Measurements from ENCODE around the gene ZNF331. TPM values are rescaled to one million over a fixed set of nuclear protein-coding genes. Genes with fewer than 3 reads are reported as not detected.
A peak's percentile ranks its signal among the peaks of the same experiment; 100 is the strongest.
"Not testable (repeated sequence)": the region's sequence is repeated elsewhere in the genome, so short reads cannot be mapped to it uniquely, and the experiment has no call there.

ZNF331 gene
- total and polyA plus RNA-seq, 2 of the 4 experiments (the other 2 are of a cell fraction) = 6.6 to 11.1 TPM

DNA sequence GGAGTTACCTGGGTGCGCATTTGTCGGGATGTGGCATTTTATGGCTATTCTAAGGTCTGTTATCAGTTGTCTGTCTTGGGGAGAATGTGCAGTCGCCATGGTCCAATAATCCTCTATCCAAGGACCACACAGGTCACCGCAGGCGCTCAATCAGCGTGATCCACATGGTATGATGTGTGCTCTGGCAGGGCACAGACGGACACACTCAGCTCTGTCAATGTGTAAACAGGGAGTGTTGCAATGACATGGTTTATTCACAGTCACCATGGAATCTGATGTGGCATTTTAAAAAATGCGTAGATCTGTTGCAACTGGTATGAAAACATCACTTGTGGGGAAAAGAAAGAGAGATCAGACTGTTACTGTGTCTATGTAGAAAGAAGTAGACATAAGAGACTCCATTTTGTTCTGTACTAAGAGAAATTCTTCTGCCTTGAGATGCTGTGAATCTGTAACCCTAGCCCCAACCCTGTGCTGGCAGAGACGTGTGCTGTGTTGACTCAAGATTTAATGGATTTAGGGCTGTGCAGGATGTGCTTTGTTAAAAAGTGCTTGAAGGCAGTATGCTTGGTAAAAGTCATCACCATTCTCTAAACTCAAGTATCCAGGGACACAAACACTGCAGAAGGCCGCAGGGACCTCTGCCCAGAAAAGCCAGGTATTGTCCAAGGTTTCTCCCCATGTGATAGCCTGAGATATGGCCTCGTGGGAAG is 40.5 kb upstream of the ZNF331 start:
- CTCF ChIA-PET; H3K79me1 ChIP-seq (ENCODE audit: low read depth in 1 of 2, low read length in 2 of 2); H3K4me2 ChIP-seq (ENCODE audit: low read depth, low read length); H4K5ac ChIP-seq (ENCODE audit: low read depth, low read length); H3K23ac ChIP-seq (ENCODE audit: low read depth, low read length); dilution Hi-C loops (cut with HindIII; ENCODE audit: low sequenced_read_pairs, unreplicated experiment); H3K18ac ChIP-seq (ENCODE audit: low read depth, low read length); H2BK5ac ChIP-seq (ENCODE audit: low read depth, low read length, poor library complexity, severe bottlenecking); H3K4me3 ChIP-seq (ENCODE audit: insufficient read depth, low read depth, low read length); H3K56ac ChIP-seq (ENCODE audit: extremely low read depth, insufficient read depth, low read length); H4K91ac ChIP-seq (ENCODE audit: insufficient read depth, low read depth, low read length); H3K4ac ChIP-seq (ENCODE audit: low read depth, low read length); H2AK9ac ChIP-seq (replicated peaks; ENCODE audit: low read depth, low read length, poor library complexity); intact Hi-C loops (cut with micrococcal nuclease); H4K8ac ChIP-seq (ENCODE audit: low read depth in 2 of 2, low read length in 2 of 2); H3K14ac ChIP-seq (replicated peaks; ENCODE audit: low read depth, low read length); H3K36me3 ChIP-seq (ENCODE audit: control insufficient read depth, insufficient read depth, low read length); BruUV-seq (replicated peaks); in situ Hi-C loops (cut with MboI; ENCODE audit: low sequenced_read_pairs); H2AK5ac ChIP-seq (ENCODE audit: low read depth, low read length); H2BK15ac ChIP-seq (ENCODE audit: low read depth, low read length); H3K27me3 ChIP-seq (ENCODE audit: control insufficient read depth, insufficient read depth, low read length); H3K9me1 ChIP-seq (ENCODE audit: insufficient read depth, low read length); H2AFZ ChIP-seq (replicated peaks; ENCODE audit: low read length, poor library complexity); H3K9ac ChIP-seq (ENCODE audit: low read depth, low read length); H3K9me3 ChIP-seq (ENCODE audit: control insufficient read depth, insufficient read depth, low read length); H3K4me1 ChIP-seq (ENCODE audit: control insufficient read depth, insufficient read depth, low read length); H4K20me1 ChIP-seq (ENCODE audit: insufficient read depth, low read length); POLR2A ChIA-PET (ENCODE audit: unreplicated experiment); H2BK20ac ChIP-seq (ENCODE audit: low read depth, low read length); H2BK120ac ChIP-seq (ENCODE audit: low read depth, low read length): not testable (repeated sequence)
- ATAC-seq (ENCODE audit: low read depth) (peak; percentile 66), DNase-seq (peak; percentile 16)
- peak; percentile 39; the same call in 1 of the 2 replicates for TF ChIP-seq CEBPB (IDR thresholded peaks at IDR 0.05; ENCODE audit: low read depth, low read length)
- no CpG with 5 or more reads among the region's 11 CpGs for WGBS, 2 experiments (ENCODE audit: extremely low coverage in 2 of 2, insufficient read length in 1 of 2)
- H3K27ac ChIP-seq (ENCODE audit: insufficient read depth, low read length) = peak overlapping the region; percentile 37; the same call in 1 of the 2 replicates

DNA sequence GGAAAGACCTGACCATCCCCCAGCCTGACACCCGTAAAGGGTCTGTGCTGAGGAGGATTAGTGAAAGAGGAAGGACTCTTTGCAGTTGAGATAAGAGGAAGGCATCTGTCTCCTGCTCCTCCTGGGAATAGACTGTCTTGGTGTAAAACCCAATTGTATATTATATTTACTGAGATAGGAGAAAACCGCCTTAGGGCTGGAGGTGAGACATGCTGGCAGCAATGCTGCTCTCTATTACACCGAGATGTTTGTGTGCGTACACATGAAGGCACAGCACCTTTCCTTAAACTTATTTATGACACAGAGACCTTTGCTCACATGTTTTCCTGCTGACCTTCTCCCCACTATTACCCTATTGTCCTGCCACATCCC is 39.9 kb upstream of the ZNF331 start:
- CTCF ChIA-PET; H2AK9ac ChIP-seq (replicated peaks; ENCODE audit: low read depth, low read length, poor library complexity); H3K4me1 ChIP-seq (ENCODE audit: control insufficient read depth, insufficient read depth, low read length); H3K79me1 ChIP-seq (ENCODE audit: low read depth in 1 of 2, low read length in 2 of 2); H3K56ac ChIP-seq (ENCODE audit: extremely low read depth, insufficient read depth, low read length); H2BK120ac ChIP-seq (ENCODE audit: low read depth, low read length); H2AFZ ChIP-seq (replicated peaks; ENCODE audit: low read length, poor library complexity); dilution Hi-C loops (cut with HindIII; ENCODE audit: low sequenced_read_pairs, unreplicated experiment); H3K4ac ChIP-seq (ENCODE audit: low read depth, low read length); H3K23ac ChIP-seq (ENCODE audit: low read depth, low read length); ATAC-seq (ENCODE audit: low read depth); H3K4me2 ChIP-seq (ENCODE audit: low read depth, low read length); POLR2A ChIA-PET (ENCODE audit: unreplicated experiment); BruUV-seq (replicated peaks); H3K14ac ChIP-seq (replicated peaks; ENCODE audit: low read depth, low read length); H3K27me3 ChIP-seq (ENCODE audit: control insufficient read depth, insufficient read depth, low read length); H2BK5ac ChIP-seq (ENCODE audit: low read depth, low read length, poor library complexity, severe bottlenecking); in situ Hi-C loops (cut with MboI; ENCODE audit: low sequenced_read_pairs); H2BK20ac ChIP-seq (ENCODE audit: low read depth, low read length); H3K4me3 ChIP-seq (ENCODE audit: insufficient read depth, low read depth, low read length); H2AK5ac ChIP-seq (ENCODE audit: low read depth, low read length); H3K9ac ChIP-seq (ENCODE audit: low read depth, low read length); H2BK15ac ChIP-seq (ENCODE audit: low read depth, low read length); H3K9me3 ChIP-seq (ENCODE audit: control insufficient read depth, insufficient read depth, low read length); H3K9me1 ChIP-seq (ENCODE audit: insufficient read depth, low read length); DNase-seq; H3K36me3 ChIP-seq (ENCODE audit: control insufficient read depth, insufficient read depth, low read length); H3K27ac ChIP-seq (ENCODE audit: insufficient read depth, low read length); H4K20me1 ChIP-seq (ENCODE audit: insufficient read depth, low read length); intact Hi-C loops (cut with micrococcal nuclease); H4K91ac ChIP-seq (ENCODE audit: insufficient read depth, low read depth, low read length): not testable (repeated sequence)
- Histone ChIP-seq H4K8ac (ENCODE audit: low read depth in 2 of 2, low read length in 2 of 2) (0 out of 4 replicates have a peak overlapping the region, but pooled peaks of 1 of the 2 experiments have one; percentile 31), H3K18ac (ENCODE audit: low read depth, low read length) (peak overlapping the region; percentile 52; the same call in 1 of the 2 replicates), H4K5ac (ENCODE audit: low read depth, low read length) (0 out of 2 replicates have a peak overlapping the region, but pooled peaks have one; percentile 21)
- 80% methylated on average over 1 of the region's 4 CpGs; no CpG with 5 or more reads in 1 of the 2 experiments for WGBS, 2 experiments (ENCODE audit: extremely low coverage in 2 of 2, insufficient read length in 1 of 2)

Measured in IMR-90 (cell line).